Measurements from ENCODE around the gene ARMC9. TPM values are rescaled to one million over a fixed set of nuclear protein-coding genes. Genes with fewer than 3 reads are reported as not detected.
A peak's percentile ranks its signal among the peaks of the same experiment; 100 is the strongest.
"Not testable (repeated sequence)": the region's sequence is repeated elsewhere in the genome, so short reads cannot be mapped to it uniquely, and the experiment has no call there.

ARMC9 gene
- total RNA-seq, 1 experiment from 2014 or later = 42.7 TPM

GRCh38 chr2:231375994-231376615 is 177.7 kb downstream of the ARMC9 start:
- H3K4me3 ChIP-seq (ENCODE audit: low read depth in 2 of 2, low read length in 2 of 2); CTCF ChIA-PET; BruUV-seq (replicated peaks); intact Hi-C loops (cut with micrococcal nuclease; ENCODE audit: unreplicated experiment); in situ Hi-C loops (cut with HindIII; ENCODE audit: low pct_unique_long_range_greater_than_20kb, low sequenced_read_pairs); H3K9me3 ChIP-seq (ENCODE audit: control insufficient read depth, insufficient read depth, low read depth, low read length); DNase-seq (ENCODE audit: low read depth, low spot score); POLR2A ChIA-PET; H3K27me3 ChIP-seq (ENCODE audit: control insufficient read depth, insufficient read depth, low read length); H3K27ac ChIP-seq (ENCODE audit: low read length); H3K36me3 ChIP-seq (ENCODE audit: control insufficient read depth, insufficient read depth, low read length); ATAC-seq: not testable (repeated sequence)
- peaks cover 17% of the 10 kb centered on the region for H3K4me1 ChIP-seq (ENCODE audit: control insufficient read depth, insufficient read depth, low read length)

DNA sequence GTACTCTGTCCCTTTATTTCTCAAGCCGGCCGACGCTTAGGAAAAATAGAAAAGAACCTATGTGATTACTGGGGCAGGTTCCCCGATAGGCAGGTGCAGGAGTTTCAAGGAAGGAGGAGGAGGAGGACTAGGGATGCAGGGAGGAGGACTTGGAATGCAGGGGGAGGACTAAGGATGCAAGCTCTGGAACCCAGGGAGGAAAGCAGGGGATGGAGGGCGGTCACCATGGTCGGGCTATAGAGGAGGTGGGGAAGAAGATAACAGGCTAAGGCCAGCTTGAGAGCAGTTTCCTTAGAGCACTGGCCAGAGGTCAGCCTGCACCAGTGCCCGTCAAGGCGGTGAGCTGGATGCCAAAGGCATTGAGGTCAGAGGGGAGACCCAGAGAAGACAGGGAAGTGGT is 178.4 kb downstream of the ARMC9 start:
- CTCF ChIA-PET = no interaction called here
- POLR2A ChIA-PET = interaction anchor here (0.6 kb wide), 1 partner anchor 9 kb away, joined by 3 read pairs; no protein-coding TSS in a partner anchor
- H3K27ac ChIP-seq (ENCODE audit: low read length) = peak overlapping the region; percentile 0; the same call in 1 of the 2 replicates
- peaks cover 11% of the 10 kb centered on the region for H3K4me1 ChIP-seq (ENCODE audit: control insufficient read depth, insufficient read depth, low read length)
- H3K27me3 ChIP-seq (ENCODE audit: control insufficient read depth, insufficient read depth, low read length) = no peaks in the 10 kb centered on the region
- ATAC-seq (no peak), DNase-seq (ENCODE audit: low read depth, low spot score) (no peak)
- intact Hi-C loops (cut with micrococcal nuclease; ENCODE audit: unreplicated experiment) (no loop called here), in situ Hi-C loops (cut with HindIII; ENCODE audit: low pct_unique_long_range_greater_than_20kb, low sequenced_read_pairs) (no loop called here)
- H3K9me3 ChIP-seq (ENCODE audit: control insufficient read depth, insufficient read depth, low read depth, low read length) = no peaks in the 10 kb centered on the region
- no peak for TF ChIP-seq TCF7L2 (IDR thresholded peaks at IDR 0.05; ENCODE audit: low read depth, low read length)
- no peak for TF ChIP-seq SIN3A (IDR thresholded peaks at IDR 0.05; ENCODE audit: borderline replicate concordance, insufficient read depth, low read depth, low read length)
- H3K36me3 ChIP-seq (ENCODE audit: control insufficient read depth, insufficient read depth, low read length) = no peaks in the 10 kb centered on the region
- no TSS peak for BruUV-seq (replicated peaks)
- no peak overlapping the region for H3K4me3 ChIP-seq (ENCODE audit: low read depth in 2 of 2, low read length in 2 of 2)

- peak; percentile 54 for ATAC-seq
- no peaks in the 10 kb centered on the region for H3K36me3 ChIP-seq (ENCODE audit: control insufficient read depth, insufficient read depth, low read length)
- ChIA-PET POLR2A (interaction anchor here (0.9 kb wide), 1 partner anchor 13 kb away, joined by 5 read pairs; no protein-coding TSS in a partner anchor), CTCF (no interaction called here)
- no TSS peak for BruUV-seq (replicated peaks)
- H3K4me3 ChIP-seq (ENCODE audit: low read depth in 2 of 2, low read length in 2 of 2) = no peak overlapping the region
- H3K9me3 ChIP-seq (ENCODE audit: control insufficient read depth, insufficient read depth, low read depth, low read length) = no peaks in the 10 kb centered on the region
- H3K4me1 ChIP-seq (ENCODE audit: control insufficient read depth, insufficient read depth, low read length) = peaks cover 11% of the 10 kb centered on the region
- H3K27me3 ChIP-seq (ENCODE audit: control insufficient read depth, insufficient read depth, low read length) = no peaks in the 10 kb centered on the region
- H3K27ac ChIP-seq (ENCODE audit: low read length) = peak overlapping the region; percentile 70
- TF ChIP-seq REST (IDR thresholded peaks at IDR 0.05; ENCODE audit: insufficient read depth in 1 of 2, low read depth in 2 of 2, low read length in 1 of 2) = no peak
- TF ChIP-seq, protein P1, sequence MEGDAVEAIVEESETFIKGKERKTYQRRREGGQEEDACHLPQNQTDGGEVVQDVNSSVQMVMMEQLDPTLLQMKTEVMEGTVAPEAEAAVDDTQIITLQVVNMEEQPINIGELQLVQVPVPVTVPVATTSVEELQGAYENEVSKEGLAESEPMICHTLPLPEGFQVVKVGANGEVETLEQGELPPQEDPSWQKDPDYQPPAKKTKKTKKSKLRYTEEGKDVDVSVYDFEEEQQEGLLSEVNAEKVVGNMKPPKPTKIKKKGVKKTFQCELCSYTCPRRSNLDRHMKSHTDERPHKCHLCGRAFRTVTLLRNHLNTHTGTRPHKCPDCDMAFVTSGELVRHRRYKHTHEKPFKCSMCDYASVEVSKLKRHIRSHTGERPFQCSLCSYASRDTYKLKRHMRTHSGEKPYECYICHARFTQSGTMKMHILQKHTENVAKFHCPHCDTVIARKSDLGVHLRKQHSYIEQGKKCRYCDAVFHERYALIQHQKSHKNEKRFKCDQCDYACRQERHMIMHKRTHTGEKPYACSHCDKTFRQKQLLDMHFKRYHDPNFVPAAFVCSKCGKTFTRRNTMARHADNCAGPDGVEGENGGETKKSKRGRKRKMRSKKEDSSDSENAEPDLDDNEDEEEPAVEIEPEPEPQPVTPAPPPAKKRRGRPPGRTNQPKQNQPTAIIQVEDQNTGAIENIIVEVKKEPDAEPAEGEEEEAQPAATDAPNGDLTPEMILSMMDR (IDR thresholded peaks at IDR 0.05) = no peak
- in situ Hi-C loops (cut with HindIII; ENCODE audit: low pct_unique_long_range_greater_than_20kb, low sequenced_read_pairs) = no loop called here
- intact Hi-C loops (cut with micrococcal nuclease; ENCODE audit: unreplicated experiment) = no loop called here
- no peak for DNase-seq (ENCODE audit: low read depth, low spot score)
Measured at GRCh38 chr2:231378026-231378722, 179.7 kb downstream of the ARMC9 start.
